Measurements from ENCODE around the gene PPP1R3G.
A peak's percentile ranks its signal among the peaks of the same experiment; 100 is the strongest.
"Not testable (repeated sequence)": the region's sequence is repeated elsewhere in the genome, so short reads cannot be mapped to it uniquely, and the experiment has no call there.

PPP1R3G gene

DNA sequence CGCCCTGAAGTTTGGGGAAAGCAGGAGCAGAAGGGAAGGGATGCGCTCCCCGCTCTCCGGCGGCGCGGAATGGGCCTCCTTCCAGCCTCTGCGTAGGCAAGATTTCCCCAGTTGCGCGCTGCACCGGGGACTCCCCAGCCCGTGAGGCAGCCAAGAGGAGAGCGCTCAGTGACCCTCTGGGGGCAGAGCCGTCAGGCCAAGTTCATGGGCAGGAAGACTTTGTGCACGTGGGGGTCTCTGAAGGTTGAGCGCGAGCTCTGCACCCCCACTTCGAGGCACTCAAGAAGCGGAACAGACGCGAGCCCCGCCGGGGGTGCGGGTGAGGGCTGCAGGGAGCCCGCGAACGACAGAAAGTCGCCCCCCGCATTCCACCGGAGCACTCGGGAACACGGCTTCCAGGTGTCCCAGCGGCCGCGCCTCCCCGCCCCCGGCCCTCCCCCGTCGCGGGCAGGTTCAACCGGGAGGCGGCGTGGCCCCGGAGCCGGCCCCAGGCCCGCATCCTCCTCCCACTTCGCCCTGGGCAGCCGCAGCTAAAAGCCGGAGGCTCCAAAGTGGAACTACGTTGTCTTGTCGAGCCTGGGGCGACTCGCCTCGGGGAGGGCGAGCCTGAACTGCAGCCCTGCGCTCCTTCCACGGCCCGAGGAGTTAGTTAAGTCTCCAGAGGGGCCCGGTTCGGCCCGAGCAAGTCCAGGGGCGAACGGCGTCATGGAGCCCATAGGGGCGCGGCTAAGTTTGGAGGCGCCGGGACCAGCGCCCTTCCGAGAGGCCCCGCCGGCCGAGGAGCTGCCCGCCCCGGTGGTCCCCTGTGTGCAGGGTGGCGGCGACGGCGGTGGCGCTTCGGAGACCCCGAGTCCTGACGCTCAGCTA, at the start of gene PPP1R3G:
Gene PPP1R3G, plus strand, starts transcription at position 561 of the 867 bp plus-strand sequence. Its CDS starts 145 bp downstream, at position 706.
- peak in 1 of 3 donors; percentile 15 for DNase-seq (ENCODE audit: low read depth in 2 of 3, low spot score in 1 of 3)

DNA sequence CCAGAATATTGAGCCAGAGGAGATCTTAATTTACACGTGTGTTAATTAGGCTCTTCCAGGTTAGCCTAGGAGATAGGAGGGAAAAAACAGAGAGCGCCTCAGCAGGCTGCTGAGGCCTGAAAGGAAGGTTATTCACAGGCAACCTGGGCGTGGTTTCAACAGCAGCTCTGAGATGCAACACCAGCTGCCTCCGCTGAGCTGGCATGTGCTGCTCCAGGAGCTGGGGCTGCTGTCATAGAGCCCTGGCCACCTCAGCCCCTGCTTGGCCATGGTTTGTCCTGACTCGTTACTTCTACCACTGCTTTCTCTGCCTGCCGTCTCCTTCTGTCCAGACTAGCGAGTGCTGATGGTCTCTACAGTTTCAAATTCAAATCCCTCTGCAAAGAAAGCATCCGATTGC, 48.9 kb upstream of the PPP1R3G start:
- no peak for DNase-seq (ENCODE audit: low read depth in 2 of 3, low spot score in 1 of 3)

DNA sequence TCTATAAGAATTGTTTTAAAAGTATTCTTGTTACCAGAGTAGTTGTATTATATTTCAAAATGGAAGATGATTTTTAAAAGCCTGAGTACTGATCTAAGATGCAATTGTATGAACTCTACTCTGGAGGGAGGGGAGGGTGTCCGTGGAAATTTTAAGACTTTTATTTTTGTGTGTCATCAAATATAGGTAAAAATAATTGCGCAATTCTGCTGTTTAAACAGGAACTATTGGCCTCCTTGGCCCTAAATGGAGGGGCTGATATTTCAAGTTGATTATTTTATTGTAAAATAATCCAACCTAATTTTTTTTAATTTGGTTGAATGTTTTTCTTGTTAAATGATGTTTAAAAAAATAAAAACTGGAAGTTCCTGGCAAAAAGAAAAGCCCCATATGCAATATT, 43.2 kb upstream of the PPP1R3G start:
- DNase-seq (ENCODE audit: low read depth in 2 of 3, low spot score in 1 of 3), result no peak

DNA sequence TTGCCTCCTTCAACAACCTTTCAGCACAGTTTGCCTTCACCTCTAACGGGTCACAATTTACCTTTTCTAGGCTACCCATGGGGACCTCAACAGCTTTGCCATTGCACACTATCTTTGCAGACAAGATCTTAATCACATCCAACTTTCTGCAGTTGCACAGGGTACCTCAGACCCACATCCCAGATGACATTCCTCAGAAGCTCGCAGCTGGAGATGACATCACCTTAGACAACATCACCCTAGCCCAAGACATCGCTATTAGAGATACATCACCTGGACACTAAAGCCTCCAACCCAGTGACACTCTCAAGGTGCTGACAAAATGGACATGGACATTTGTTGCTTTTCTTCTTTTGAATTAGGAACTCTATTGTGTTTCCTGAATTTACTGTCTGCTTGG, 42.7 kb upstream of the PPP1R3G start:
- no peak for DNase-seq (ENCODE audit: low read depth in 2 of 3, low spot score in 1 of 3)

DNA sequence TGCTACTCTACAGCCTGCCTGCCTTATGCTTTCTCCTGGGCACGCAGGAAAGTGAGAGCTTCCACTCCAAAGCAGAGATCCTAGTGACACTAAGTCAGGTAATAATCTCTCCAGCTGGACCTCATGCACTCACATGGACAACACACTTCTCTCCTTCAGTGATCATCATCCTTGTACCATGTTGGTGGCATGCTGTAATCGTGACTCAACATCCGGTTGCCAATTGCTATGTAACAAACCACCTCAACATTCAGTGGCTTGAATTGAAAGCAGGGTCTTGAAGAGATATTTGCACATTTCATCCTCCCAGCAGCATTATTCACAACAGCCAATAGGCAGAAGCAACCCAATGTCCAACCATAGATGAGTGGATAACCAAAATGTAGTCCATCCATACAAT, 40.3 kb upstream of the PPP1R3G start:
- DNase-seq (ENCODE audit: low read depth in 2 of 3, low spot score in 1 of 3), result no peak

DNA sequence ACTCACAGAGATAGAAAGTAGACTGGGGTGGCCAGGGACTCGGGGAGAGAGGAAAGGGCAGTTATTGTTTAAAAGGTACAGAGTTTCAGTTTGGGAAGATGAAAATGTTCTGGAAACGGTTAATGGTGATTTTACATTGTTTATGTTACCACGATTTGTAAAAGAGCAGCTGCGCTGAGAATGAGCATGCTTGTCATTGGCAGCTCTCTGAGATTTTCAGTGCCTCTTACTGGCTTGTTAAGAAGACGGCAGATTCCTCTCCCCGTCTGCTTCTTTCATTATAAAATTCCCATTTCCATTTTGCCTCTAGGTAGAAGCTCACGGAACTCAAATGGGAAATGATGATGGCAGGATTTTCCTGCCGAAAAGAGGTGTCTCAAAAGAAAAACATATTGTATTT, 39.7 kb upstream of the PPP1R3G start:
- no peak for DNase-seq (ENCODE audit: low read depth in 2 of 3, low spot score in 1 of 3)

DNA sequence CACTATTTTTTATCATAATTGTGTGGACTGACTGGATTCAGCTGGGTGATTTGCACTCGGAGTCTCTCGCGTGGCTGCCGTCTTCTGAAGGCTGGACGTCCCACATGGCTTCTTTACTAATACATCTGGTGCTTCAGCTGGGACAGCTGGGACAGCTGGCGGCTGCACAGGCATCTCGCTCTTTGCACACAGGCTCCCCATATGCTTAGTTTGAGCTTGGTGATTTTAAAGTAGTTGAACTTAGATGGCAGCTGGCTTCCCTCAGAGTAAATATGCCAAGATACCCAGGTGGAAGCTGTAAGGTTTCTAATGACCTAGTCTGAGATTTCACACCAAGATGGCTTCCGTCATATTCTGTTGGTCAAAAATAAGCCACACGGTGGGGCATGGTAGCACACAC, 38.7 kb upstream of the PPP1R3G start:
- DNase-seq (ENCODE audit: low read depth in 2 of 3, low spot score in 1 of 3), result no peak

DNA sequence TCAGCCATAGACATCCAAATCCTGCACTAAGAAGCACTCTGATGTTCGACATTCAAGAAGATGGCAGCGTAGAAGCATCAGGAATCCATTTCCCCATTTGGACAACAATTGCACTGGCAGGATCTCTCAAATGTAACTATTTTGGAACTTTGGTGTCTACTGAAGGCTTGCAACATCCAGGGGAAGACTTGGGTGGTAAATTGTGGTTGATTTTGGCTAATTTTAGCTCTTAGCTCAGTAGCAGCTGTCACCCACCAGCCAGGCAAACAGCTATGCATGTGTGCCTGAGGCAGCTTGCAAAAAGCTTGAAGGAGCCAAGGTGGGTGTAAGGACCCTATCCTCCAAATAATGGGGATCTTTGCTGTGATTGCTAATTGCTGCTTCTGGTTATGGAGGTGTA, 35.1 kb upstream of the PPP1R3G start:
- DNase-seq (ENCODE audit: low read depth in 2 of 3, low spot score in 1 of 3), result no peak

DNA sequence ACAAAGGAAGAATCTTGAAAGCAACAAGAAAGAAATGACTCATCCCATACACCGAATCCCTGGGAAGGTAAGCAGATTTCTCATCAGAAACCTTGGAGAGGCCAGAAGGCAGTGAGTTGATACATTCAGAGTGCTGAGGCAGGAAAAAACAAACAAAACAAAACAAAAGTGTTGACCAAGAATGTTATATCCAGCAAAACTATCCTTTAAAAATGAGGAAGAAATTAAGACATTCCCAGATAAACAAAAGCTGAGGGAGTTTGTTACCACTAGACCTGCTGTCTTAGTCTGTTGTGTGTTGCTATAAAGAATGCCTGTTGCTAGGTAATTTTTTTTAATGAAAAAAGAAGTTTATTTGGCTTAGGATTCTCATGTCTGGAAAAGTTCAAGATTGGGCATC, 33.7 kb upstream of the PPP1R3G start:
- DNase-seq (ENCODE audit: low read depth in 2 of 3, low spot score in 1 of 3), result no peak

DNA sequence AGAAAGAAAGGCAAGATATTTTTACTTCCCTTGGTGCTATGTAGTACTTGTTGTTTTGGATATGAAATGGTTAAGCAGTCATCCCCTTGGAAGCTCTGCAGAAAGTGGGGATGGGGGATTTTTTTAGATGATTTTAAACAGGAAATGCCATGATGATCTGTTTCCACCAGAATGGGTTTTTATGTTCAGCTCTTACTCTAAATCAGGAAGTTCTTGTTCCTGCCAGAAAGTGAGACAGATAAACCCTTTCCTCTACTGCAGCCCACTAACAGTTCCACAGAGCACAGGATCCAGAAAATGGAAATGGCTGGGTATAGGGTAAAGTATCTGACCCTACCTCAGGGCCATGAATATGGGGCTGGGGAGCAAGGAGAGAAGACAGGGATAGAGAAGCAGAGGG, 32.1 kb upstream of the PPP1R3G start:
- DNase-seq (ENCODE audit: low read depth in 2 of 3, low spot score in 1 of 3), result no peak

DNA sequence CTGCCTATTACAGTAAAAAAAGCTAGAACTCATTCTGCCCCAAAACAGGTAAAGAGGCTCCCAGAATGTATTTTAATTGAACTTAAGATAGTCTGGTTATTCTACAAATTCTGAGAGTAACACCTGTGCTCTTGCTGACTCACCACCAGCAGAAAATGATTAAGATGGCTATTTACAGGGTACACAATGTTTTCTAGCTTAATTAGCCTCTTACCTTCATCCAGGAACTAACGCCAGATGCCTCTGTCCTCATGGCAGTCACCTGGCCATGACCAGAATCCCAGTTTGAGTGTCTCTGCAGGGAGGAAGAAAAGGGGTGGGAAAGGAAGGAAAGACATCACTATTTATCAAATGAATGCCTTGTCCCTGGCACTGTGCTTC, 31.3 kb upstream of the PPP1R3G start:
- DNase-seq (ENCODE audit: low read depth in 2 of 3, low spot score in 1 of 3), result no peak

DNA sequence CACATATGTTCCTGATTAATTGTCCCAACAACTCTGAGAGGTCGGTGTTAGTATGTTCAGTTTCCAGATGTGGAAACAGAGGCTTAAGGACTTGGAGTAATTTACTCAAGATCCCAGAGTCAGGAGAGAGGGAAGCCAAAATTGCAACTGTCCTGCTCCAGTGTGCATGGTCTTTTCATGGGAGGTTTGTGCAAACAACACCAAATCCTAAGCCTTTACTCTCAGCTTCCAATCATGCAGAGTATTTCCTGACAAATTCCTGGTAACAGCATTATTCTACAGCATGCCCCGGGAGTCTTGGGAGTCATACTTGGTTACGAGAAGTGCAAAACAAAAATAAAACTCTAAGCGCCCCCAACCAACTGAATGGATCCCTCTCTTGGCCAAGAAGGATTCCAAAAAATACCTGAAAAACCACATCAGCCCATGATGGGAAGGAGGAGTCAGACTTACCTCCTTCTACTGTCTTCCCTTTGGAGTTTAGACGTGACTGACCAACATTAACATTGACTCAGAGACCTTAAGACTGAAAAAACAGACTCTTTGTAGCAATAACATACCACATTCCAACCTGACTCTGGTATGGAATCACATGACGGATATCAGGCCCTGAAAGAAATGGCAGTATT, 30.8 kb upstream of the PPP1R3G start:
- DNase-seq (ENCODE audit: low read depth in 2 of 3, low spot score in 1 of 3), result no peak

DNA sequence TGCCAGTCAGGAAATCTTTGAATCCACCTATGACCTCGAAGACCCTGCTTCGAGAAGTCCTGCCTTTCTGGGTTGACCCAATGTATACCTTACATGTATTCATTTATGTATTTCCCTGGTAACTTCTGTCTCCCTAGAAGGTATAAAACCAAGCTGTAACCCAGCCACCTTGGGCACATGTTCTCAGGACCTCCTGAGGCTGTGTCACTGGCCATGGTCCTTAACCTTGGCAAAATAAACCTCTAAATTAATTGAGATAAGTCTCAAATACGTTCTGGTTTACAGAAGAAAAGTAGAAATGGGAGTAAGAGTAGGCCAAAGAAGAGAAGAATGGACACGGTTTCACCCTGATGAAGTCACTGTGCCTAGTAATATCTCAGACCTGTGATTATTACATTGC, 30.0 kb upstream of the PPP1R3G start:
- DNase-seq (ENCODE audit: low read depth in 2 of 3, low spot score in 1 of 3), result no peak

DNA sequence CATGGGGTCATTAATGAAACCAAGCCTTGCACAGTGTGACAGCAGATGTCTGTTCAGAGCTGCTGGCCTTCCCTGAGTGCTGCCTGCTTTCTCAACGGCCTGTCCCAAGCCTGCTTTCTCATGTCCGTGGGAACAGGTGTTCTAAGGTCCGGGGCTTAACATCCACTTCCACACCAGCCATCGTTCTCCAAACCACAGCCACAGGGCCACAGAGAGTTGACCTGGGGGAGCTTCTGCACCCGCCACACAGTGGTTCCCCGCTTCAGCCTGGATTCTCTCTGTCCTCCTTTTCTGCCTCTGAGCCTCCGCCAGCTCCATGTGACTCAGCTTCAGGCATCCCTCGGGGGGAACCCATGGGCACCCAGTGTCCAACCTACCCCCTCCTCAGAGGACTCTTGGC, 26.9 kb upstream of the PPP1R3G start:
- no peak for DNase-seq (ENCODE audit: low read depth in 2 of 3, low spot score in 1 of 3)

DNA sequence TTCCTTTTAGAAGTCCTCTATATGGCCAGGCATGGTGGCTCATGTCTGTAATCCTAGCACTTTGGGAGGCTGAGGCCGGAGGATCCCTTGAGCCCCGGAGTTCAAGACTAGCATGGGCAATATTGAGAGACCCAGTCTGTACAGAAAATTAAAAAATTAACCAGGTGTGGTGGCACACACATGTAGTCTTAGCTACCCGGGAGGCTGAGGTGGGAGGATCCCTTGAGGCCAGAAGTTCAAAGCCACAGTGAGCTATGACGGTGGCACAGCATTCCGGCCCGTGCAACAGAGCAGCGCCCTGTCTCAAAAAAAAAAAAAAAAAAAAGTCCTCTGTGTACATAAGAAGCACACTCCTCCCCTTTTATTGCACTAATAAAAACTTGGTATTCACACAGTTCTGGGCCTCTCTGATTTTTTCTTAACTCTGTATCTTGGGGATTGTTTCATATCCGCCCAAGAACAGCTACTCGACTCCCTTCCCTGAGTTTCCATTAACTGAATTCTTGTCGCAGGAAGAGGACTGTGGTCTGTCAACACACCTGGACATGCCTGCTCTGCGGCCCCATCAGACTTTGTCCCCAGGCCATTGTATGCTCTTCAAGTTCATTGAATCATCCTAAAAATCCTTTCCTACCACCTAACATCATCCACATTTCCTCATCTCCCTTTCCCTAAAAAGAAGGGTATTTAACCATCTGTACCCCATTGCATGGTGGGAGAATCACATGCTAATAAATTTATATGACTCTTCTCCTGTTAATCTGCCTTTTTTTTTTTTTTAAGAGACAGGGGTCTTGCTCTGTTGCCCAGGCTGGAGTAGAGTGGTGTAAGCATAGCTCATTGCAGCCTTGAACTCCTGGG, 25.9 kb upstream of the PPP1R3G start:
- no peak for DNase-seq (ENCODE audit: low read depth in 2 of 3, low spot score in 1 of 3)

DNA sequence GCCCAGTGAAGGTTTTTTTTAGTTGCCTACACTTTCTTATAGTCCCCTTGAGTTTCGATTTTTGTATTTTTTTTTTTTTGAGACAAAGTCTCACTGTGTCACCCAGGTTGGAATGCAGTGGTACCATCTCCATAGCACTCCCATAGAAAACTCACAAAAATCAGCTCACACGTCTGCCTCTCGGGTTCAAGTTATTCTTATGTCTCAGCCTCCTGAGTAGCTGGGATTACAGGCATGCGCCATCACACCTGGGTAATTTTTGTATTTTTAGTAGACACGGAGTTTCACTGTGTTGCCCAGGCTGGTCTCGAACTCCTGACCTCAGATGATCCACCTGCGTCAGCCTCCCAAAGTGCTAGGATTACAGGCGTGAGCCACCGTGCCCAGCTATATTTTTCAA, 24.7 kb upstream of the PPP1R3G start:
- not testable (repeated sequence) for DNase-seq (ENCODE audit: low read depth in 2 of 3, low spot score in 1 of 3)

DNA sequence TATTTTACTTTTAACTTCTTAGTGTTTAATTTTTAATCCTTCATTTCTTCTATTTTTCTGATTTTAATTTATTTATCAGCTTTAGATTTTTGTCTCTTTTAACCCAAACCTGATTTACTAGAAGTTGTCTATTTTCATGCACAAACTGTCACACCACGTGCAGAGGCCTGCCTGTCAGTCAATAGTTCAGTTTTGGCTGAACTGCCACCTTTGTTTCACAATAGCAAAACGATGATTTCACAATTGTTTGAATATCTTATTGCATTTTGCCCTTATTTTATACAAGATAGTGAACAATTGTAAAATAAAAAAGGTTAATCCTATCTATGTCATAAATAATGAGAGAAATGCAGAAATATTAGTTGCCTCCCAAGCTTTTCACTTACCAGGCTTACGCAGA, 24.0 kb upstream of the PPP1R3G start:
- DNase-seq (ENCODE audit: low read depth in 2 of 3, low spot score in 1 of 3), result no peak

DNA sequence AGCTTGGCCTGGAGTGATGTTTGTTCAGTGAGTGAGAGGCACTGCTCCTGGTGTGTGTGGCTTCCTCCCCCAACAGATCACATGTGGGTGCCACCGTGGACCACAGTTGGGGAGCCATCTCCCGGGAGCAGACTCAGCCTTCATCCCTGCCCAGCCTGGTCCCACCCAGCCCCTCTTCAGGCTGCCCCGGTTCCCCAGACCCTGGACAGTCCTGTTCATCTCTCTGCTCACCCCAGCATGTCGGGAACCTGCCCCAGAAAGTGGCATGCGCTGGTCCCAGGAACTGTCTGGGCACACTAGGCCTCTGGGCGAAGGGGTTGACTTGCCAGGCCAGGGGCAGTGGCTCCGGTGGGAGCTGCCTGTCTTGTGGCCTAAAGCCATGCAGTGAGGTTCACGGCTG, 21.5 kb upstream of the PPP1R3G start:
- DNase-seq (ENCODE audit: low read depth in 2 of 3, low spot score in 1 of 3), result no peak

DNA sequence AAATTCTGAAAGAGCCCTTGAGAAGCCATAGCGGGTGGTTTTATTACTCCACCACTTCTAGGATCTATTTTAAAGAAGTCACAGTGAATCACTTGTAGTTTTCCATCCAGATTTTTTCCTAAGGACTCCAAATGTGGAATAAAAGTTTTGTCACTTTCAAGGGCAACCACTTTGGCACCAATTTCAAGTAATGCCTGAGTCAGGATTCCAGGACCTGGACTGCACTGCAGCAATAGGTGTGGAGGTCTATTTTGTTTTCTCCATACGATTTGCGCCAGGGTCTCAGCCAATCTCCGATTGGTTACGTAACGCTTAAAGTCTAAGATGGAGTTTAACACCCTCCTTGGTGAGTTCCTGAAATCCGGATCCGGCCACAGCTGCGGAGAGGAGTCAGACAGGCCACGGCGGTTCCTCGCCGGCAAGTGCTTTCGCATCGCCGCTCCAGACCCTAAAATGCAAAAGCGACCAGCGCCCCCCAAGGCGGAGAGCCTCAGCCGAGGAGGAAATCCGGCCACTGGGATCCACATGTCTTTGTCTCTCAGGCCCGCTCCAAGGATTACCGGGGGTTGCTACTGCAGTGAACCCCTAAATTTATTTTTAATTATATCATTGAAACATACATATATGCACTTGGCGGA, 18.6 kb upstream of the PPP1R3G start:
- no peak for DNase-seq (ENCODE audit: low read depth in 2 of 3, low spot score in 1 of 3)

DNA sequence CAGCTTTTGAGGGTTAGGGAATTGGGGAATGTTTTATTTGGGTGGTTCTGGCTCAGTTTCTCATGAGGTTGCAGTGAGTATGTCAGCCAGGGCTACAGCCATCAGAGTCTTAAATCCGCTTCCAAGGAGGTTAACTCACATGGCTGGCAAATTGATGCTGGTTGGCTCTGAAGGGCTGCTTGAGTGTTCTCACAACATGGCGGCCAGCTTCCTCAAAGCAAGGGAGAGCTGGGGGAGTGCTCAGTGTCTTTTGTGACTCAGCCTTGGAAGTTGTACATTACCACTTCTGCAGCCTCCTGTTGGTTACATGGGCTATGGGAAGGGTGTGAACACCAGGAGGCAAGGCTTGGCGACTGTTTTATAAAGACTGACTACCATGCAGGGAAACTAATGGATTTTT, 17.8 kb upstream of the PPP1R3G start:
- DNase-seq (ENCODE audit: low read depth in 2 of 3, low spot score in 1 of 3), result no peak

DNA sequence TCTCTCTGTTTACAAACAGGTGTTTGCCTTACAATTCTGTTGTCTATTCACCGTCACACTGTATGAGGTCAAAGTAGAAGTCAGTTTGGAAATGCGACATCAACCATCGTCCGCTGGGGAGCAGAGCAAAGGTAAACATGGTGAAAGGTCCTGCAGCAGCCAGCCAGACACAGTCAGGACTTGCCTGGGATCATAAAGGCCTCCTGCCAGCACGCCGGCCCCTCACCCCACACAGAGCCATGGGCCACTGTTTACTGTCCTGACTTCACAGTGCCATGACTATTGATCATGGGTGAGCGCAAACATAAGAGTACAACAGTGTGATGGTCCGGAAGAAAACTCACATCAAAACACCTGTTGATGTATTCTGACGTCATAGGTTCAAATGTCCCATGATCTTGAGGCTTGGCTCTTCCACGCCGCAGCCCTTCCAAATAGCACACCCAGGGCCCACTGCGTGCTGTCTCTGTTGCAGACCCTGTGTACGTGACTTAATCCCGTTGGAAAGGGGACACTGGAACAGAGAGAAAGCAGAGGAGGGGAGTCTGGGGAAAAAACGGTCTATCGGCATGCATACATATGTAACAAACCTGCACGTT, 16.9 kb upstream of the PPP1R3G start:
- no peak for DNase-seq (ENCODE audit: low read depth in 2 of 3, low spot score in 1 of 3)

All from stimulated activated CD4-positive, alpha-beta T cell treated with anti-CD3 and anti-CD28 coated beads, Interleukin-12 subunit alpha, Interleukin-12 subunit beta, amount 100 ng/mL, for 48 hours (primary cell).